ENCODE measurements around the gene DSCAM.
"Not testable (repeated sequence)": the region's sequence is repeated elsewhere in the genome, so short reads cannot be mapped to it uniquely, and the experiment has no call there.

Gene DSCAM

DNA sequence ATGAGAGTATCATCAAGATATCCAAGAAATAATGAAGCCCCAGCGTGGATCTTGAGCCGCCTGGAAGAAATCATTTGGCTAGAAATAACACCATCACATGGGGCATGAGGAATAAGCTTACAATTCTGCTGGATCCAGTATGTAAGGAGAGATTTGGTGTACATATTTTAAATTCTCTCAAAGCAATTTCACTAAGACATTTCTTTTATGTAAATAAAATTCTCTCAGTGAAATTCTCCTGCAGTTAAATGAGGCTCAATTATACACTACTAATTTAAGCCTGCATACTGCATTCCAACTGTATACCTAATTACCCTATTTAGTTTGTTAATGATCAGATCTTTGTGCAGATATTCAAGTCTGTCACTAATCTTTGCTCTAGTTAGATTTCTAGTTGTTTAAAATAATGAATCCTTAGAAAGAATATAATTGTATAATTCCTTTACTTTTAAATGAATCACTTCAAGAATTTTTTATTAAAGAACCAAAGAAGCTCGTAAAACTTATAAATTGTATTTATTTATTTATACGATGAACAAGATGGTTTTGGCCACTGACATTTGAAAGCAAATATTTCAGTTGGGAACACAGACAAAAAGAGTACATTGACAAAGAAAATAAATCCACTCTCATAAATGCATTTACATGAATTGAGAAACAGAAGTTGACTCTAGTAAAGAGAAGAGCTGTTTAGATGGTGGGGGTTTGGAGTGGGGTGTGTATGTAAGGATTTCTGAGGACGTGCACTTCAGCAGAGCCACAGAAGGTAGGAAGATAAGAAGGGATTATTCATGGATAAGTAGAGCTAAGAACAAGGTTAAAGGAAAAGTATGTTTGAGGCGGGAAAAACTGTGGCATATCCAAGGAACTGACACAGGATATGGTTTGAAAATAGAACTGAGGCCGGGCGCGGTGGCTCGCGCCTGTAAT lies 466.8 kb downstream of the DSCAM start:
- DNase-seq (ENCODE audit: low read depth), result no peak

DNA sequence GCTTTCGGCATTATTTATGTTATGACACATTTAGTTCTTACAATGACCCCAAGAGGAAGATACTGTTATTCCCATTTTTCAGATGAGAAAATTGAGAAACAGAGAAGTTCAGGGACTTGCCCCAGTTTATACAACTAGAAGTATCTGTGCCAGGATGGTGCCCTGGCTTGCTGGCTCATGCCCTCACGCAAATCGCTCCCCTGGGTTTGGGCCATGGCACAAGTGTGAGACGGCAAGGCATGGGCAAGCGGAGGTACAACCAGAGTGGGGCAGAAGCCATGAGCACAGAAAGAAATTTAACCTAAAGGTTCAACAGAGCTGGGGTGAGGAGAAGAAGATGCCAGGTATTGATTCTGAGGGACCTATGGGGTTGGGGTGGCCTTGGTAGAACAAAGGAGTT lies 469.8 kb downstream of the DSCAM start:
- no peak for DNase-seq (ENCODE audit: low read depth)

GRCh38 chr21:40373761-40374160 lies 473.2 kb downstream of the DSCAM start:
- DNase-seq (ENCODE audit: low read depth), result no peak

DNA sequence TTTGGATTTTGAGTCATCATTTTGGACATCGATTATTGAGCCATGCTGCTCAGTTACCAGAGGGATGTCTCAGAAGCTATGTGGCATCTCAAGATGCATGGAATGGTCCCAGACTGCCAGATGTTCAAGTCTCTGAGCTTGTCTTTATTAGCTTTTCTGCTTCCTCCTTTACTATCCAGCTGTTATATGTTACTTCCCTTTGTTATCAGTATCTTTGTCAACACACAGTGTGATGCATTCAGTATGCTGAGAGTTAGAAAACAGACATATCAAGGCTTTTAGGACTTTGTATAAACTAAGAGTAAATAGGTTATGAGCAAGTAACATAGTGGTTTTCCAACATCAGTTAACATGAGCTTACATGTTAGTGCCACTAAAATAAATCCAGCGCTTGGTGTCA lies 474.5 kb downstream of the DSCAM start:
- DNase-seq (ENCODE audit: low read depth), result no peak

GRCh38 chr21:40371329-40371728 lies 475.6 kb downstream of the DSCAM start:
- DNase-seq (ENCODE audit: low read depth), result no peak

- DNase-seq (ENCODE audit: low read depth), result no peak
These were observed 490.3 kb downstream of the DSCAM start for GRCh38 chr21:40356644-40357043.

GRCh38 chr21:40355076-40355475 lies 491.9 kb downstream of the DSCAM start:
- no peak for DNase-seq (ENCODE audit: low read depth)

- DNase-seq (ENCODE audit: low read depth), result no peak
These were observed 496.0 kb downstream of the DSCAM start for GRCh38 chr21:40351006-40351405.

DNA sequence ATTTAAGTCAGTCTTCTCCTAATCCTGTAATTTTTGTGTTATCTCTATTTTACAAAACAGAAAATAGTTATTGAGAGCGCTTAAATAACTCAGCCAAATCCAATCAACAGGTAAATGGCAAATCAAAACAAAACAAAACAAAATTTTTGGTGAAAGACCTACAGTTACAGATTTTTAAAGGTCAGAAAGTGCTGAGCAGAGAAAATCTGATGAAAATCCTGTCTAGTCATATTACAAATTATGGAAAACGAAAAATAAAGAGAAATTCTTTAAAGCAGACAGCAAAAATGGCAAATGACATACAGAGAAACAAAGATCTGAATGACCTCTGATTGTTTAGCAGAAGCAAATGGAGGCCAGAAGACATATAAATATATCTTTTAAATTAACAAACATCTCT lies 497.4 kb downstream of the DSCAM start:
- DNase-seq (ENCODE audit: low read depth), result no peak

DNA sequence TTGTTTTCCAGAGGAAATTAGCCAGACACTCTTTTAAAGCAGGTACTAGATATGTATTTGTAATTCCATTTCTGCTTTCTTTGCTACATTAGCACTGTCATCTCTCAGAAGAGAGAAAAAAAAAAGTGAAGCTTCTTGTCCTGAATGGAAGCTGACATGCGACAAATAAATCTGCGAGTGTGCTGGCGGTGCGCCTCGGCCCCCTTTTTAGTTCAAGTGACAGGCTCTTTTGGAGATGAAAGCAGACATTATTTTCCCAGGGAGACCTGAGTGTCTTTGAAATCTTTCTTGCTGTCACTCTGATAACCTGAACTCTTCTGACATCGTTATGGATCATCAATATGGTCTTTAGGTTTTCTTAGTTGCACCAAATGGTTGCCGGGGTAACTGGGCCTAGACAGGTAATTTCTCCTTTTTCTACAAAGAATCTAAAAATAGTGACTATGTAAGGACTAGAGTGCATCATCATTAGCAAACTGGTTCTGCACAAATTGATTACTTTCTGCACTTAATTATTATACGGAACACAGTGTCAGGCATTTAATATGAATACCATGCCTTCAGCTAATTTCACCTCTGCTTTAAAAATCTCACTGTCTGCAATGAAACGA lies 501.1 kb downstream of the DSCAM start:
- no peak for DNase-seq (ENCODE audit: low read depth)

GRCh38 chr21:40340357-40340756 lies 506.6 kb downstream of the DSCAM start:
- no peak for DNase-seq (ENCODE audit: low read depth)

DNA sequence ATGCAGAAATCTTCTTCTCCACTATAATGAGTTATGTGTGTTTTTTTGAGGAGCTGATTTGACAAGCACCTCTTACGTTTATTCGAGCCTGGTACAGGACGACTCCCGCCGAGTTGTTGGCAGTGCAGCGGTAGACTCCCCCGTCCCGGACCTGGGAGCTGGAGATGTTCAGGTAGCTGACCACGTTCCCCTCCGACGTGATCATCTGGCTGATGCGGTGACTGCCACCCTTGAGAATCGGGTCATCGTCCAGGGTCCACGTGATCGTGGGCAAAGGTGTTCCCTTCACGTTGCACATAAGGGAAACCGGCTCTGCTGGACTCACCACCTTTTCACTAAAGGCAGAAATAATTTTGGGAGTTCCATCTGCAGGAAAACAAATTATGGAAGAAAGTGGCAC lies 507.9 kb downstream of the DSCAM start:
- no peak for DNase-seq (ENCODE audit: low read depth)

DNA sequence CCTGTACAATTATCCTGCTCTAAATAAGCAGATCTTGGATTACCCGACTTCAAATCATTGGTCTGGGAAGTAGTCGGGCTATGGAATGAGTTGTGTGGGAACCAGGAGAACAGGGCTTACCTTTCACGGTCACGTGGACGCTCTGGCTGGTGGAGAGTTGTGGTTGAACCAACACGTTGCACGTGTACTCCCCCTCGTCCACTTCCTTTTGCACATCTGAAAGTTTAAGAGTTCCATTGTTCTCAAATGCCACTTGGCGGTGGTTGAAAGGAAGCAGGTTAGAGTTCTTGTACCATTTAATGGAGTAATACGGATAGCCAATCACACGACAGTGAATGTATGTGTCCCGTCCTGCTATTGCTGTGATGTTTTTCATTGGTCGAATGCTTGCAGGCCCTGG lies 509.0 kb downstream of the DSCAM start:
- DNase-seq (ENCODE audit: low read depth), result no peak

GRCh38 chr21:40335704-40336103 lies 511.3 kb downstream of the DSCAM start:
- DNase-seq (ENCODE audit: low read depth), result no peak

GRCh38 chr21:40334159-40334558 lies 512.8 kb downstream of the DSCAM start:
- no peak for DNase-seq (ENCODE audit: low read depth)

DNA sequence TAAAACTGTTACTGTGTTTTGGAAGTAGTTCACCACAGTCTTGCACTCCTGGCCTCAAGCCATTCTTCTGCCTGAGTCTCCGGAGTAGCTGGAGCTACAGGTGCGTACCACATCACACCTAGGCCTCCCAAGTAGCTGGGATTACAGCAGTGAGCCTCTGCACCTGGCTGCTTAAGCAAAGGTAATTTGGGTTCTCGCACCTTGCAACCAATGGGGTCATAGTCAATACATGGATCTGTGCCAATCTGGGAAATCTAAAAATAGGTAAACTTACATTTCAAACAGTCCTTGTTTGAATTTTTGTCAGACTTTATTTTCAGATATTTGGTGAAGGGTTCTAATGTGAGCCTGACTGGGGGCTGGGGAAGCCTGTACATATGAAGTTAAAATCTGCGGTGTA lies 513.2 kb downstream of the DSCAM start:
- DNase-seq (ENCODE audit: low read depth), result no peak

DNA sequence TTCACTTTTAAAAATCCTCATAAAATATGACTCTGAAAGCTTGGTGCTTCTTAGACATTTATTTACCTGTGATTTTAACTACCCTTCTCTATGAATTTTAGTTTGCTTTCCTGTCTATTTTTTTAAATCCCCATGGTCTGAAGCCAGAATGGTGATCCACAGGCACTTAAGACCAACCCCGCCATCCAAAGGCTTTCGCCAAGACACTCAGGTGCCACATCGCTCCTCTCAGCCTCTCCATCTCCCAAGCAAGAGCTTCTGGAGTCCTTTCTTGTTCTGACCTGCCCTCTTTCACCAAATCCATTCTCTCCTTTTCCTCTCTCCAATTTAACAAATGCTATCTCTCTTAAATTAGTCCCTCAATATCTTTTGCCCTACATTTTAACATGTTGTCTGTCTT lies 515.2 kb downstream of the DSCAM start:
- DNase-seq (ENCODE audit: low read depth), result no peak

GRCh38 chr21:40331172-40331571 lies 515.8 kb downstream of the DSCAM start:
- DNase-seq (ENCODE audit: low read depth), result no peak

GRCh38 chr21:40324389-40324788 lies 522.6 kb downstream of the DSCAM start:
- DNase-seq (ENCODE audit: low read depth), result no peak

- not testable (repeated sequence) for DNase-seq (ENCODE audit: low read depth)
These were observed 526.2 kb downstream of the DSCAM start for GRCh38 chr21:40320718-40321117.

GRCh38 chr21:40318371-40318770 lies 528.6 kb downstream of the DSCAM start:
- DNase-seq (ENCODE audit: low read depth), result no peak

GRCh38 chr21:40316104-40316503 lies 530.9 kb downstream of the DSCAM start:
- DNase-seq (ENCODE audit: low read depth), result no peak

- DNase-seq (ENCODE audit: low read depth), result no peak
These were observed 531.3 kb downstream of the DSCAM start for GRCh38 chr21:40315626-40316025.

GRCh38 chr21:40313260-40313659 lies 533.7 kb downstream of the DSCAM start:
- no peak for DNase-seq (ENCODE audit: low read depth)

Data from activated T-cell treated with anti-CD3 and anti-CD28 coated beads for 48 hours (primary cell).